ENCODE measurements around the gene TAF4. TPM values are rescaled to one million over a fixed set of nuclear protein-coding genes. Genes with fewer than 3 reads are reported as not detected.

The TAF4 gene
- total RNA-seq, 2 donors from 2014 or later = 10.4 to 11.0 TPM

DNA sequence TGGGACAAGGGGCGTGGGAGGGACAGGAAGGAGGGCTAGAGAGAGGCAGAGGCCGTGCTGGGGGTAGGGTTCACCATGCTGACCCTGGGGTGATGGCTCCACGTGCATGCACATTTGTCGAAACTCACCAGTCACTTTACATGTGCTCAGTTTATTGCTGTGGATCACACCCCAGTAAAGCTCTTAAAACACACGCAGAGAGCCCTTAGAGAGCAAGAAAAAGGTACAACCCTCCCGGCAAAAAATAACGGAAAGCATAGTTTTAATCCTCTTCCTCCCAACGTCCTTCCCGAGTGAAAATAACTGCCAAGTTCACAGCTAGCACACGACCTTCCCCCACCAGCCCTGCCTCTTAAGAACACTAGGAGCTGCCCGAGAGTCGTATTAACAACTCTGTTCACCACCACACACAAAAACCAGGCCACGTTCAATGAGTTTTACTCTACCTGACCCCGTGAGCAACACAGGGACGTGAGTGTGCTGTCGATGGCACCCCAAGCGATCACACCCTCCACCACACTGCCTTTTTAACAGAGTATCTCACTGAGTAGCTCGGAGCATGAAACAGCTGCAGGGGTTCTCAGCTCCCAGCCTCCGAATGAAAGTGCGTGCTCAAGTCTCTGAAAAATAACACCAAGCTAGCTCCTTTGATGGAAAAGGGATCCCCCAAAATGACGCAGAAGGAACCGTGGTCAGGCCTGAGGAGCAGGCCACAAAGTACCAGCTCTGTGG is 39.7 kb downstream of the TAF4 start:
- no peak overlapping the region for H3K27ac ChIP-seq
- peak; percentile 31 for TF ChIP-seq CTCF (IDR thresholded peaks at IDR 0.05)
- peaks cover 4 to 34% of the 10 kb centered on the region in 2 donors for H3K4me1 ChIP-seq (ENCODE audit: control insufficient read depth in 1 of 2, low read depth in 2 of 2)

DNA sequence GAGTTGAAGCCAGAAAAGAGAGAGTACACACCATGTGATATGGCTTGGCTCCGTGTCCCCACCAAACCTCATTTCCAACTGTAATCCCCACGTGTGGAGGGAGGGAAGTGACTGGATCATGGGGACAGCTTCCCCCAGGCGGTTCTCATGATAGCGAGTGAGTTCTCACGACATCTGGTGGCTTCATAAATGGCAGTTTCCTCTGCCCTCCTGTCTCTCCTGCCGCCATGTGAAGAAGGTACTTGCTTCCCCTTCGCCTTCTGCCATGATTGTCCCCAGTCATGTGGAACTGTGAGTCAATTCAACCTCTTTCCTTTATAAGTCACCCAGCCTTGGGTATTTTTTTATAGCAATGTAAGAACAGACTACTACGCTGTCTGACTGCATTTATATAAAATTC is 40.3 kb downstream of the TAF4 start:
- no peak for DNase-seq (ENCODE audit: low spot score)
- ATAC-seq (ENCODE audit: insufficient number of reproducible peaks, low FRiP score, low read depth) = no peak
- Histone ChIP-seq H3K36me3 (no peaks in the 10 kb centered on the region), H3K9me3 (no peaks in the 10 kb centered on the region), H3K27ac (no peak overlapping the region), H3K27me3 (replicated peaks; ENCODE audit: insufficient read depth) (no peaks in the 10 kb centered on the region), H3K4me1 (ENCODE audit: control insufficient read depth in 1 of 2, low read depth in 2 of 2) (peaks cover 6 to 40% of the 10 kb centered on the region in 2 donors), H3K4me3 (no peak overlapping the region)
- TF ChIP-seq CTCF (IDR thresholded peaks at IDR 0.05) = no peak

More for the DNA sequence above, 39.7 kb downstream of the TAF4 start:
- no peak overlapping the region for H3K4me3 ChIP-seq
- H3K27me3 ChIP-seq (replicated peaks; ENCODE audit: insufficient read depth) = no peaks in the 10 kb centered on the region
- no peaks in the 10 kb centered on the region for H3K9me3 ChIP-seq
- H3K36me3 ChIP-seq = no peaks in the 10 kb centered on the region
- ATAC-seq (ENCODE audit: insufficient number of reproducible peaks, low FRiP score, low read depth) (no peak), DNase-seq (ENCODE audit: low spot score) (no peak)

- no peak for ATAC-seq (ENCODE audit: insufficient number of reproducible peaks, low FRiP score, low read depth)
- no peak for DNase-seq (ENCODE audit: low spot score)
- TF ChIP-seq CTCF (IDR thresholded peaks at IDR 0.05) = no peak
- no peaks in the 10 kb centered on the region for H3K36me3 ChIP-seq
- peaks cover 12 to 48% of the 10 kb centered on the region in 2 donors for H3K4me1 ChIP-seq (ENCODE audit: control insufficient read depth in 1 of 2, low read depth in 2 of 2)
- no peak overlapping the region for H3K27ac ChIP-seq
- no peaks in the 10 kb centered on the region for H3K9me3 ChIP-seq
- no peaks in the 10 kb centered on the region for H3K27me3 ChIP-seq (replicated peaks; ENCODE audit: insufficient read depth)
- no peak overlapping the region for H3K4me3 ChIP-seq
Measured at GRCh38 chr20:62023935-62024334, 41.7 kb downstream of the TAF4 start.

- Histone ChIP-seq H3K9me3 (no peaks in the 10 kb centered on the region), H3K36me3 (no peaks in the 10 kb centered on the region), H3K4me3 (no peak overlapping the region), H3K27me3 (replicated peaks; ENCODE audit: insufficient read depth) (no peaks in the 10 kb centered on the region), H3K4me1 (ENCODE audit: control insufficient read depth in 1 of 2, low read depth in 2 of 2) (peaks cover 12 to 48% of the 10 kb centered on the region in 2 donors), H3K27ac (no peak overlapping the region)
- DNase-seq (ENCODE audit: low spot score) (no peak), ATAC-seq (ENCODE audit: insufficient number of reproducible peaks, low FRiP score, low read depth) (no peak)
- TF ChIP-seq CTCF (IDR thresholded peaks at IDR 0.05) = no peak
Measured at GRCh38 chr20:62022575-62023139, 43.0 kb downstream of the TAF4 start.

DNA sequence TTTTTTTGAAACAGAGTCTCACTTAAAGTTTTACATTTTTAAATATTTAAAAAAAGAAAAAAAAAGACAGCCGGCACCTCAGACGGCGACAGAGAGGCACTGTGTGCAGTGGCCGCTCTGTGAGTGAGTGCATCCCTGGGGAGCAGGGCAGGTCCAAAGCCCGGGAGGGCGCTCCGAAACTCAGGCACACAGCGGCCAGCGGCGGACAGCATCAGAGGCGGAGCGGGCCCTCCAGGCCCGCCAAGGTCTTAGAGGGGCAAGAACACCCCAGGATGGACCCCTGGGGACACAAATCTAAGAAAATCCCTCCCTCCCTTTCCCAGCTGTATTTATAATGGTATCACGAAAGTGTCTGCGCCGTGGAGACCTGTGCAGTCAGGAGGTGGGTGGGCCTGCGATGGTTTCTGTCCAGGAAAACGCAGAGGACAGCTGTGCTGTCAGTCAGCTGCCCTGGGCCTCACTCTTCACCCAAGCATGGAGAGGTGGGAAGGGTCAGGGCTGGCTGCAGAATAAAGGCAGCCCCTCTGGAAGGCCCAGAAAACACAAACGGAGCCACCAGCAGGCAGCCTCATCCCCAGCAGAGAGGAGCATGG is 43.8 kb downstream of the TAF4 start:
- Histone ChIP-seq H3K27me3 (replicated peaks; ENCODE audit: insufficient read depth) (no peaks in the 10 kb centered on the region), H3K4me1 (ENCODE audit: control insufficient read depth in 1 of 2, low read depth in 2 of 2) (peaks cover 12 to 43% of the 10 kb centered on the region in 2 donors), H3K36me3 (no peaks in the 10 kb centered on the region), H3K4me3 (no peak overlapping the region), H3K9me3 (no peaks in the 10 kb centered on the region), H3K27ac (no peak overlapping the region)
- DNase-seq (ENCODE audit: low spot score) = no peak
- ATAC-seq (ENCODE audit: insufficient number of reproducible peaks, low FRiP score, low read depth) = no peak
- no peak for TF ChIP-seq CTCF (IDR thresholded peaks at IDR 0.05)
